GM19351 (cell line): ENCODE results near the gene DNAH1.

Experiments used
- ATAC-seq: cut with Tn5 transposase; IDR thresholded peaks from one replicate; pipeline ENCODE4 v1.9.1; 2021; ENCODE audit warnings: mild to moderate bottlenecking, moderate library complexity; ENCODE audit not compliant: unreplicated experiment

Gene DNAH1

DNA sequence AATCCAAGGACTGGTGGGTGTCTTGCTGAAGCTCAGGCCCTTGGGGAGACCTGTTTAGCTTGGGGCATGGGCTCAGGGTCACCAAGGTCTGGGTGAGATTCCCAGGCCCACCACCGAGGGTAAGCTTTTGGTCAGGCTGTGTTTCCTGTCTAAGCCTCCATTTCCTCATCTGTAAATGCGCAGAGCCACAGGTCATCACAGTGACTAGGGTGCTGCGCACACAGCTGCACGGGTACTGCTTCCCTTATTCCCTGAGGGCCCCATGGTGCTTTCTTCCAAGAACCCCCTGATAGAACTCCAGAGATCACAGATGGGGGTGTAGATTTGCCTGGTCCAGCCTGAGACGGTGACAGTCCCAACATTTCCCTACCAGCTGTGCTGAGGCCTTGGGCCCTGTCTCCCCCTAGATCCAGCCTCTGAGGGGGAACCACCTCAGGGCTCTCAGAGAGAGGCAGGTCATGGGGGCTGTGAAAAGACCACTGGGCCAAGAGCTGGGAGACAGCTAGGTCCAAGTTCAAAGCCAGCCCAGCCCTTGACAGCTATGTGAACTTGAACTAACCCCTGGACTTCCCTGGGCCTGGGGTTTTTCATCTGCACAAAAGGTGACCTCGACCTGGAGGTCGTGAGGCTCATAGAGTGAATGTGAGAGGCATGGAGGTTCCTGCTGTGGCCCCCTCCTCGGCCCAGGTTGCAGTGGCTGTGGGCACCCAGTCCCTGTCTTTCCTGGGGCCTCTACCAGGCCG, 68.1 kb downstream of the DNAH1 start:
- ATAC-seq, result no peak

DNA sequence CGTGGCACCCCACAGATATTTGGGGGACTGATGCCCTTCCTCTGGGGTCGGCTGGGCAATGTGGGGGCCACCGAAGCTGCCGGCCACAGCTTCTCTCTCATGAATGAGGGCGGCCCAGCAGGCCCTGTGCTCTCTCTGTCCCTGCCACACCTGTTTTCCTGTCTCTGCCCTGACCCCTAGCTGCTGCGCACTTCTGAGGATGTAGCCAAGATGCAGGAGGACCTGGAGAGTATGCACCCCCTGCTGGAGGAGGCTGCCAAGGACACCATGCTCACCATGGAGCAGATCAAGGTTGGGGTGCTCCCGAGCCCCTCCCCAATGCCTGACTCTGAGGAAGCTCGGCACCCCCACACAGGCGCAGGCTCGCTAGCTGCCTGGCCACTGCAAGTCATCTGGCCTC, 69.0 kb downstream of the DNAH1 start:
- no peak for ATAC-seq

DNA sequence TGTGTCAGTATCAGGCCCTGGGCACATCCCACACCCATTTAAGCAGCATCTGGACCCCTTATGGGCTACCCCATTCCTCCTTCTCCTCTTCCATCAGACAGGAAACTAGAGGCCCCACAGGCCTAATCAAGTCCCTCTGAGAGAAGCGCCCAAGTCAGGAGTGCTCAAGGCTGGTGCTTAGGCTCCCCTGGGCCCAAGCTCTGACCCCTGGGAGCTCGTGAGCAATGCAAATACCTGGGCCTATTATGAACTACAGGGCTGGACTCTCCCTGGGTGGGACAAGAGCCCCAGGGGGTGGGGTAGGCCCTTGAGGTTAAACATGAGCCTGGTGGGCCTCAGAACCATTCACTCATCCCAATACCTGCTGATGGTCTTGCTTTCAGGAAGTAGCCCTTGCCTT, 71.4 kb downstream of the DNAH1 start:
- ATAC-seq, result no peak

DNA sequence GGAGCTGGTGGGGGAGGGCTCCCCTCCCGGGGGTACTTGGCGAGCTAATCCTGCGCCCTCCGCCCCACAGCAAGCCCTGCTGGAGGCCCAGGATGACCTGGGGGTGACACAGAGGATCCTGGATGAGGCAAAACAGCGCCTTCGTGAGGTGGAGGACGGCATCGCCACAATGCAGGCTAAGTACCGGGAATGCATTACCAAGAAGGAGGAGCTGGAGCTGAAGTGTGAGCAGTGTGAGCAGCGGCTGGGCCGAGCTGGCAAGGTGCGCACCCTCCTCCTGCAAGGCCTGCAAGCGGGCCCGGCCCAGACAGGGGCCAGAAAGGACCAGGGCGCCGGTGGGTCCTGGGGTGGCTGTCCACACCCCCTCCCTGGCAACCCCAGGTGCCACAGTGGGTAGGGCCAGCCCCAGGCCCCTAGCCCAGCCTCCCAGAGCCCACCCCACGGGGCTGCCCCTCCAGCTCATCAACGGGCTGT, 72.3 kb downstream of the DNAH1 start:
- ATAC-seq, result no peak

DNA sequence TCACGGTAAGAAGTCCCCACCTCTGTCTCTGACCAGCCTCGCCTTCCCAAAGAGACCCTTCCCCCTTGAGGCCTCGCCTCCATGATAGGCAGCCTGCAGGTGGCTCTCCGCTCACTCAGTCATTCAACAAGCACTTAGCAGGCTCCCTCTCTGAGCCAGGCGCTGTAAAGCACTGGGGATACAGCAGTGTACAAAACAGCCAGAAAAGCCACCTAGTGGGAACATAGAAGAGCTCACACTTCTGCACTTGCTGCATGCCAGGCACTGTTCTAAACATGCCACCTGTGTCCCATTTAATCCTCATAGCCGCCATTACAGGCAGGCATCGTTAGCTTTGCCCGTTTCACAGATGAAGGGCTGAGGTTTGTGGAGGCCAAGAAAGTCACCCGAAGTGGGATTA, 72.8 kb downstream of the DNAH1 start:
- no peak for ATAC-seq

DNA sequence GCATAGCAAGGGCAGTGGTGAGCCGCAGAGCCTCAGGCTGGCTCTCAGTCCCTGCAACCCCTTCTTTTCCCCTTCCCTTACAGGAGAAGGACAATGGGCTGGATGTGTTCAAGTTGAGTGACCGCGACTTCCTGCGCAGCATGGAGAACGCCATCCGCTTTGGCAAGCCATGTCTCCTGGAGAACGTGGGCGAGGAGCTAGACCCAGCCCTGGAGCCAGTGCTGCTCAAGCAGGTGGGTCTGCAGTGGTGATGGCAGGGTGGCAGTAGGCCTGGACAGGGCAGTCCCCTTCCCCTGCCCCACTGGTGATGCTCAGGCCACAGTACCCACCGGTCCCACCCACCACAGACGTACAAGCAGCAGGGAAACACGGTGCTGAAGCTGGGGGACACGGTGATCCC, 75.0 kb downstream of the DNAH1 start:
- ATAC-seq, result no peak

DNA sequence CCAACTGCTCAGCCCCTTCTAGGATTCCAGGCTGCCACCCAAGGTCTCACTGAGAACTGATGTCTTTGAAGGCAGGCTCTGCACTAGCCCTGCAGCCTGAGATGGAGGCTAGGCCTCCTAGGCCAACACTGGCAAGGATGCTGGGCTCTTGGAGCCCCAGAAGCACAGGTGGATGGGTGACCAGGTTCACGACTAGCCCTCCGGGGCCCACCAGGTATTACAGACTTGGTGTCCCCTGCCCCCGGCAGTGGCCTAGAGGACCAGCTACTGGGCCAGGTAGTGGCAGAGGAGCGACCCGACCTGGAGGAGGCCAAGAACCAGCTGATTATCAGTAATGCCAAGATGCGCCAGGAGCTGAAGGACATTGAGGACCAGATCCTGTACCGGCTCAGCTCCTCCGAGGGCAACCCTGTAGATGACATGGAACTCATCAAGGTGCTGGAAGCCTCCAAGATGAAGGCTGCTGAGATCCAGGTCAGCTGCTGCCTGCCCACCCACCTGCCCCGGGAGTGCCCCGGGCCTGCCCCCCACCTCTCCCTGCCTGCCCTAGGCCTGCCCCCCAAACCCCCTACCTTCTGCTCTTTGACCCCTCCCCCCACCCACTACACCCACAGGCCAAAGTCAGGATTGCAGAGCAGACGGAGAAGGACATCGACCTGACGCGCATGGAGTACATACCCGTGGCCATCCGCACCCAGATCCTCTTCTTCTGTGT, 76.3 kb downstream of the DNAH1 start:
- ATAC-seq, result no peak

DNA sequence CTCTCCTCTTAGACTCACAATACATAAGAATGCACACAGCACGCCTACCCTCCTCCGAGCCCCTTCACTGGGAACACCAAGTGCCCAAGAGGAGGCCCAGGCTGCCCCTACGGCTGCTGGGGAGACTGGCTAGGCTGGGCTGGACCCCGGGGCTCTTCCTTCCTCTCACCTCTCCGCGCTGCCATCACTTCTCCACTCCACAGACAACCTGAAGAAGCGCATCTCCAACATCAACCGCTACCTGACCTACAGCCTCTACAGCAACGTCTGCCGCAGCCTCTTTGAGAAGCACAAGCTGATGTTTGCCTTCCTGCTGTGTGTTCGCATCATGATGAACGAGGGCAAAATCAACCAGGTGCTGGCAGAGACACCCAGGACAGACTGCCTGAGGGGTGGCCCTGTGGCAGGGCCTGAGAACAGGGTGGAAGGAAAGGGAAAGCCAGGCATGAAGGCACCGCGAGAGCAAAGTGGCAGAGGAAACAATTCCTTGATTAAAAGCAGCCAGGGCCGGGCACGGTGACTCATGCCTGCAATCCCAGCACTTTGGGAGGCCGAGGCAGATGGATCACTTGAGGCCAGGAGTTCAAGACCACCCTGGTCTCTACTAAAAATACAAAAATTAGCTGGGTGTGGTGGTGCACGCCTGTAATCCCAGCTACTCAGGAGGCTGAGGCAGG, 77.2 kb downstream of the DNAH1 start:
- no peak for ATAC-seq

DNA sequence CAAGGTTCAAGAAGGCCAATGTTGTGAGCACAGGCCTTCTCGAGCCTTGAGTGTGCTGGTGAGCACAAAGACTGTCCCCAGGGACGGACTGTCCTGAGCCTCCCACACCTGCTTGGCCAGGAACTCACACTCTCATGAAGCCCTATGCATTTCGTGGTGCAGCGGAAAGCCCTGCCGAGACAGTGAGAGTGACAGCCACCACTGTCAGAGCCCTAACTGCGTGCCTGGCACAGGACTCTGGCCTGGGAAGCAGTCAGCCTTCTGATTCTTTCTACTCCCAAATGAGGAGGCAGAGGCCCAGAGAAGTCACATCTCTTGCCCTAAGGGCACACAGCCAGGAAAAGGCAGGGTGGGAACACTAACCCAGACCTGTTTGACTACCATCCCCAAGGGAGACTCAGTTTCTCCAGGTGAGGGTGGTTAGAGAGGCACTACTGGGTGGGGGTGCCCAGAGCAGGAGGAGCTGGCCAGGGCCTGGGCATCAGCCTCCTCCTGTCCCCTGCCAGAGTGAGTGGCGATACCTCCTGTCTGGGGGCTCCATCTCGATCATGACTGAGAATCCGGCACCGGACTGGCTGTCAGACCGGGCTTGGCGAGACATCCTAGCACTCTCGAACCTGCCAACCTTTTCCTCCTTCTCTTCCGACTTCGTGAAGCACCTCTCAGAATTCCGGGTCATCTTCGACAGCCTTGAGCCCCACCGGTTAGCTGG, 78.0 kb downstream of the DNAH1 start:
- no peak for ATAC-seq

DNA sequence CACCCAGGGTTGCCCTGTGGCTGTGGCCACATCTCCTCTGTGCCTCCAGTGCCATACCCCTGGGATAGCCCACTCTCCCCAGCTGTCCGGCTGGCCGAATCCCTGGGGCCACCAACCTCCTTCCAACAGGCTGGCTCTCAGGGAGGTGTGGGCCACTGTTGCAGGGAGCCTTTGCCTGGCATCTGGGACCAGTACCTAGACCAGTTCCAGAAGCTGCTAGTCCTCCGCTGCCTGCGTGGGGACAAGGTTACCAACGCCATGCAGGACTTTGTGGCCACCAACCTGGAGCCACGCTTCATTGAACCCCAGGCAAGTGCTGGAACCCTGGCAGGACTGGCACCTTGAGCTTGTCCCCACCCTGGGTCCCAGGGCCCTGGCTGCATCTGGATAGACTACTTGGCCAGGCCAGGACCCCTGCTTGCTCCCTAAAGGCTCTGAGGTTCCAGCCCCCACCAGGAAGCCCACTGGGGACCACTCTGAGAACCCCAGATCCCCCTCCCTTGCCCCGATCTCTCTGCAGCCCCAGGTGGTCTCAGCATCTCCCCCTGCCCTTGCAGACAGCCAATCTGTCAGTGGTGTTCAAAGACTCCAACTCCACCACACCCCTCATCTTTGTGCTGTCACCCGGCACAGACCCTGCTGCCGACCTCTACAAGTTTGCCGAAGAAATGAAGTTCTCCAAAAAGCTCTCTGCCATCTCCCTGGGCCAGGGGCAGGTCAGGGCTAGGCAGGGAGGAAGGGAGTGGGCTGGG, 78.8 kb downstream of the DNAH1 start:
- ATAC-seq, result no peak

DNA sequence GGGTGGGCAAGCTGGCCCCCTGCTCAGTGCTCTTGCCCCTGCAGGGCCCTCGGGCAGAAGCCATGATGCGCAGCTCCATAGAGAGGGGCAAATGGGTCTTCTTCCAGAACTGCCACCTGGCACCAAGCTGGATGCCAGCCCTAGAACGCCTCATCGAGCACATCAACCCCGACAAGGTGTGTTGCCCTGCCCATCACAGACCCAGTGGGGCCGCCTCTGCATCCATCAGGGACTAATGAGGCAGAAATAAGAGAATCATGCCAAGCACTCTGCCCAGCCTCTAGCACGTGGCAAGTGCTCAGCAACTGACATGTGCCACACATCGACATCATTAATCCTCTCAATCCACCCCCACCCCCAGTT, 79.4 kb downstream of the DNAH1 start:
- ATAC-seq, result no peak

DNA sequence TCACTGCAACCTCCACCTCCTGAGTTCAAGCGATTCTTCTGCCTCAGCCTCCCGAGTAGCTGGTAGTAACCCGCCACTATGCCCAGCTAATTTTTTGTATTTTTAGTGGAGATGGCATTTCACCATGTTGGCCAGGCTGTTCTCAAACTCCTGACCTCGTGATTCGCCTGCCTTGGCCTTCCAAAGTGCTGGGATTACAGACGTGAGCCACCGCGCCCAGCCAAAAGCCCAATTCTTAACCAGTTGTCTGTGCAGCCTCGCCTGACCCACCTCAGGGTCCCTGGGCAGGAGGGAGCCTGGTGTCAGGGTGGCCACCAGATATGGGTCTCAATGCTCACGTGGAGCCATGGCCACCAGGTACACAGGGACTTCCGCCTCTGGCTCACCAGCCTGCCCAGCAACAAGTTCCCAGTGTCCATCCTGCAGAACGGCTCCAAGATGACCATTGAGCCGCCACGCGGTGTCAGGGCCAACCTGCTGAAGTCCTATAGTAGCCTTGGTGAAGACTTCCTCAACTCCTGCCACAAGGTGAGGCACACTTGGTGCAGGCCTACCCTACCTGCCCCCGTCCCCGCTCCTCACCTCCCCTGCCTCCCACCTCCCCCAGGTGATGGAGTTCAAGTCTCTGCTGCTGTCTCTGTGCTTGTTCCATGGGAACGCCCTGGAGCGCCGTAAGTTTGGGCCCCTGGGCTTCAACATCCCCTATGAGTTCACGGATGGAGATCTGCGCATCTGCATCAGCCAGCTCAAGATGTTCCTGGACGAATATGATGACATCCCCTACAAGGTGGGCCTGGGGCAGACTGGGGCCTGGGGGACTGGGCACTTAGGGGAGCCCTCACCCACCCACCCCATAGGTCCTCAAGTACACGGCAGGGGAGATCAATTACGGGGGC, 80.1 kb downstream of the DNAH1 start:
- ATAC-seq, result no peak

DNA sequence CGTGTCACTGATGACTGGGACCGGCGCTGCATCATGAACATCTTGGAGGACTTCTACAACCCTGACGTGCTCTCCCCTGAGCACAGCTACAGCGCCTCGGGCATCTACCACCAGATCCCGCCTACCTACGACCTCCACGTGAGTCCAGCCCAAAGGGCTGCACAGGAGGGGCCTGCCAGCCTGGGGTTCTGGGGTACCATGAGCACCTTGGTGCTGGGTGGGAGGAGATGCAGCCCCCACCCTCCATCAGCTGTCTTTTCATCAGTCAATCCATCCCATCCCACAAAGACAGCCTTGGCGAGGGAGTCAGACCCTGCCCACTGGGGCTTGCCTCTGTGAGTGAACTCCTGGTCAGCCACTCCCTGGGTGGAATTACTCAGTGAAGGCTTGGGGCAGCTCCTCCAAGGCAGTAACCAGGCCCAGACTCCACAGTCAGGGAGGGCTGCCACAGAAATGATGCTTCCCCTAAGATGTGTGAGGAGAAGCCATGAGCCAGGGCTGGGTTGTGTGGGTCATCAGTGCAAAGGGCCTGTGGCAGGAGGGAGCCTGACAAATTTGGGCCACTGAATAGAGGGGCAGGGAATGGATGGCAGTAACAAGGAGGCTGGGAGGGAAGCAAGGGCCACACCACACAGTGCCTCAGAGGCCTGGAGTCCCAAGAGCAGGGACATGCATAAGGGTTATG, 80.9 kb downstream of the DNAH1 start:
- ATAC-seq, result no peak

DNA sequence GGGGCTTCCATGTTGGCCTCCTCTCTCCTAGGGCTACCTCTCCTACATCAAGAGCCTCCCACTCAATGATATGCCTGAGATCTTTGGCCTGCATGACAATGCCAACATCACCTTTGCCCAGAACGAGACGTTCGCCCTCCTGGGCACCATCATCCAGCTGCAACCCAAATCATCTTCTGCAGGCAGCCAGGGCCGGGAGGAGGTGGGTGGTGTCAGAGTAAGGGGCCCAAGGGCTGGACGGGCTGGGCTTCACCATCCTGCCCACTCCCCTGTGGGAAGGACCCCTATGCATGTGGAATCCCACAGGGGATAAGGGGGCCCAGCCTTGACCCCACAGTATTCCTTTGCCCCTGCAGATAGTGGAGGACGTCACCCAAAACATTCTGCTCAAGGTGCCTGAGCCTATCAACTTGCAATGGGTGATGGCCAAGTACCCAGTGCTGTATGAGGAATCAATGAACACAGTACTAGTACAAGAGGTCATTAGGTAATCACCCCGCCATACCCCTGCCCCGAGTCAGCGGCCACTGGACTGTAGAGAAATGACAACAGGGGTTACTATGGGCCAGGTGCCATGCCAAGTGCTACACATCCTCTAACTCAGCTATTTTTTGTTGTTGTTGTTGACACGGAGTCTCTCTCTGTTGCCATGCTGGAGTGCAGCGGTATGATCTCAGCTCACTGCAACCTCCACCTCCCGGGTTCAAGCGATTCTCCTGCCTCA, 81.7 kb downstream of the DNAH1 start:
- ATAC-seq, result no peak

DNA sequence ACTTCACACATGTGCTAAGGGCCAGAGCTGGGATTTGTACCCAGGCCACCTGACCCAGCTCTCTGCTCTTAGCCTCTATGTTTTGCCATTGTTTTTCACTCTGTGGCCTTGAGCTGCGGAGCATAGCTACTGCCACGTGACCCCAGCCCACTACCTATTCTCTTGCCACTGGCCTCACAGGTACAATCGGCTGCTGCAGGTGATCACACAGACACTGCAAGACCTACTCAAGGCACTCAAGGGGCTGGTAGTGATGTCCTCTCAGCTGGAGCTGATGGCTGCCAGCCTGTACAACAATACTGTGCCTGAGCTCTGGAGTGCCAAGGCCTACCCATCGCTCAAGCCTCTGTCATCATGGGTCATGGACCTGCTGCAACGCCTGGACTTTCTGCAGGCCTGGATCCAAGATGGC, 82.6 kb downstream of the DNAH1 start:
- no peak for ATAC-seq

DNA sequence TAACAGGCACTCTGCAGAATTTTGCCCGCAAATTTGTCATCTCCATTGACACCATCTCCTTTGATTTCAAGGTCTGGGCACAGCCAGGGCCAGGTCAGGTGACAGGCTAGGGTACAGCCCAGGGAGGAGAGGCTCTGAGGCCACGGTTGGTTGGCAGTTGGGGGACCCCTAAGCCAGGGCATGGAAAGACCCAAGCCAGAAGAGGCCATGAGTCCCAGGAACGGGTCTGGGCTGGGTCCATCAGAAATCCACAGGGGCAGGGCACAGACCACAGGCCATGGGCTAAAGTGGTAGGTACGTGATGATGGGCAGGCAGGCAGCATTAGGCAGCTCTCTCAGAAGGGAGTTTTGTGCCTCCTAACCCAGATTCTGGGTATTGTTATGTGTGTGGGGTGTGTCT, 83.0 kb downstream of the DNAH1 start:
- no peak for ATAC-seq

DNA sequence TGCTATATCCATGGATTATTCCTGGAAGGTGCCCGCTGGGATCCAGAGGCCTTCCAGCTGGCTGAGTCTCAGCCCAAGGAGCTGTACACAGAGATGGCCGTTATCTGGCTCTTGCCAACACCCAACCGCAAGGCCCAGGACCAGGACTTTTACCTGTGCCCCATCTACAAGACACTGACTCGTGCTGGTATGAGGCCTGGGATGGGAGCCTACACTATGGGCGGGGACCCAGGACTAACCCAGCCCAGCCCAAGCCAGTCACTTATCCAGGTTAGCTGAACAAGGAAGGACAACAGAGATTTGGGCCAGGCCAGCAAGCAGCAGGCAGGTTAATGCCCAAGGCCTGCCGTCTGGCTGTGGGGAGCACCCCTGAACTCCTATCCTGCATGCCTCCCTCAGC, 83.5 kb downstream of the DNAH1 start:
- ATAC-seq, result no peak

DNA sequence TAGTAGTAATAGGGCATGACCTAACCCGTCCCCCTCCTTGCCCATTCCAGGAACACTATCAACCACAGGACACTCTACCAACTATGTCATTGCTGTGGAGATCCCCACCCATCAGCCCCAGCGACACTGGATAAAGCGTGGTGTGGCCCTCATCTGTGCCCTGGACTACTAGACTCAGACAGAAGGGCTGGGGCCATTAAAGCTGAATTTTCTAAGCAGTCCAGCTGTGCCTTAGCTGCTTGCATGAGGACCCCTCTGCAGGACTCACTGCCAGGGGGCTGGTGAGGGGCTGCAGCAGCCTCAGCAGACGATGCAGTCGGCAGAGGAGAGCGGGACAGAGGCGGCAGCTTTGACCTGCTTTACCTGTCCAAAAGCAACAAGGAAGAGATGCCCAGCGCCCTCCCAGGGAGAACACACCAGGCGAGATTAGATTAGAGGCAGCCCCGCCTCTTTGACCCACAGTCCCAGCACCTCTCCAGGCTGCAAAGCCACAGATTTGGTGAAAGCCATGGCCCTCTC, 84.2 kb downstream of the DNAH1 start:
- no peak for ATAC-seq
